ENCODE results near the gene CLEC9A.

The CLEC9A gene

DNA sequence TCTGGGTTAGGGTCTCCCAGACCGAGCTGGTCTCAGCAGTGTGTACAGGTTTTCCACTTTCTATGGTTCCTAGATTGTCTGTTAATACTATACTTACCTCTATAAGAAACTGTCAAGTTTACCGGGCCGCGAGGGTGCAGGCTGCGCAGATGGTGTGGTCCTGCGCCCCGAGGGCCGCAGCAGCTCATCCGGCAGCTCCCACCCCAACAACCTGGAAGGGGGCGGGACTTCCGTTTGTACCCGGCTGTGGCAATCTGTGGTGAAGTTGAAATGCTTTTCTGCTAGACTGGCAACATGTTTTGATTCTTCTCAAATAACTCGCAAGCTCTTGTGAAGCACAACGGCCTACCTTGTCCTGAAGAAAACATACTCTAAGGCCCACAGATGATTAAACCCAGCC, at the start of gene CLEC9A:
Gene CLEC9A, plus strand, starts transcription at position 237 of the 400 bp plus-strand sequence. CDS start 22,006 bp downstream, outside the sequence.
- TF ChIP-seq GATA3 (IDR thresholded peaks at IDR 0.05; ENCODE audit: low read depth, low read length) (no peak), GATA2 (IDR thresholded peaks at IDR 0.05; ENCODE audit: low read depth, low read length) (no peak)

GRCh38 chr12:9991876-9992275, 38.6 kb upstream of the CLEC9A start:
- no peak for TF ChIP-seq GATA2 (IDR thresholded peaks at IDR 0.05; ENCODE audit: low read depth, low read length)
- no peak for TF ChIP-seq GATA3 (IDR thresholded peaks at IDR 0.05; ENCODE audit: low read depth, low read length)

DNA sequence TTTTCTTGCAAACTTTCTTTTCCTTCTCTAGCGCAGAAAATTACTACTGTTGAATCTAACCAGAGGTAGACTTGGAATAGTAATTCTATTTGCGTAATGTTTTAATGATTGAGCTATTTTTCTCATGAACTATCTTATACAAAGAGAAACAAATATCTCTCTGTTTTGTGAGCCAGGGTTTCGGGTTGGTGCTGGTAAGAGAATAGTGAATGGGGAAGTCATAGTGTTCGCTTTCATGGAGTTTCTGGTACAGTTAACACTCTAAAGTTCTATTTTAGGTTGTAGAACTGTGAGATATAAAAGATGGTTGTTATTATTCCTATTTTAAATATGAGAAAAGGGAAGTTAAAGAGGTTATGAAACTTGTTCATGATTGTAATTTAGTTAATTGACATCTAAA, 38.2 kb upstream of the CLEC9A start:
- TF ChIP-seq GATA3 (IDR thresholded peaks at IDR 0.05; ENCODE audit: low read depth, low read length), result no peak
- TF ChIP-seq GATA2 (IDR thresholded peaks at IDR 0.05; ENCODE audit: low read depth, low read length), result no peak

DNA sequence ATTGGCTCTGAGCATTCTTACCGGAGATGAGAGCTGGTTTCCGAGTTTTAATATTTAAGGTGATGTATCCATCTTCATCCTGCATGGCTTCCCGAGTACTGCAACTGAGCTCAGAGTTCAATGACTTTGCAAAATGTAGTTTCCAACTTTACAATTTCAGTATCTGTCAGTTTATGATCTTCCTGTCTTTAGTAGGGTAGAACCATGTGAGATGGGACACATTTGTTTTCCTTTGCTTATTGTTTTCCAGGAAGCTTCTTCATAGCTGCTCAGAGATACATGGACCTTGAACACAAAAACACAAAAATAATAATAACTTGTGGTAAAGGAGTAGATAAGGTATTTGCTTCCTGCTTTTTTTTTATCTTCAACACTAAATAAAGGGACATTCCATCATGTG, 31.5 kb upstream of the CLEC9A start, which contains the start of gene CLEC1B:
Gene CLEC1B, minus strand, starts transcription at position 106 of the 400 bp plus-strand sequence. Its CDS starts 21 bp downstream, at position 85.
- TF ChIP-seq GATA2 (IDR thresholded peaks at IDR 0.05; ENCODE audit: low read depth, low read length), result no peak
- TF ChIP-seq GATA3 (IDR thresholded peaks at IDR 0.05; ENCODE audit: low read depth, low read length), result no peak

DNA sequence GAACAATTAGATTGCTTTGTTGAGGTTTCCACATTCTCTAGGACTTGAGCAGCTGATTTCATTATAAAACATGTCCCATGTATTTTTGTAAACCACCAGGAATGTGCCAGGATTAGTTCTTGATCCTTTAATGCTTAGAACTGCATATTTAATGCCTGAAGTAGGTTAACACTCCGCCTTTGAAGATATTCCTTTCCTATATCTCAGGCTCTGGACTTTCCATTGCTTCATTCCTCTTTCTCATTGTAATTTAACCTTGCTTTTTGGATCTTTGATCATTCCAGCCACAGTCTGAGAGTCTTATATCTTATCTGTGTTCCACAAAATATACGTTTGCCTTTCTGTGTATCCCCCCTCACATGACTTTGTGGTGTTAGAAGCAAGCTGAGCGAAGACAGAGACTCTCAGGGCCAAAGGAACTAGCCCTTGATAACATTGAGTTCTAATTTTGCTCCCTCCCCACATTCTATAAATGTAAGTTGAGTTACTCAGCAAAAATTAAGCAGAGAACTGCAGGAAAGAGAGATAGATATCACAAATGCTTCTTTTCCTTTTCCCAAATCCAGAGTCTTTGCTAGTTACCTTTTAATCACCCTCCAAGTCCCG, 29.2 kb upstream of the CLEC9A start:
- TF ChIP-seq GATA3 (IDR thresholded peaks at IDR 0.05; ENCODE audit: low read depth, low read length), result no peak
- no peak for TF ChIP-seq GATA2 (IDR thresholded peaks at IDR 0.05; ENCODE audit: low read depth, low read length)

DNA sequence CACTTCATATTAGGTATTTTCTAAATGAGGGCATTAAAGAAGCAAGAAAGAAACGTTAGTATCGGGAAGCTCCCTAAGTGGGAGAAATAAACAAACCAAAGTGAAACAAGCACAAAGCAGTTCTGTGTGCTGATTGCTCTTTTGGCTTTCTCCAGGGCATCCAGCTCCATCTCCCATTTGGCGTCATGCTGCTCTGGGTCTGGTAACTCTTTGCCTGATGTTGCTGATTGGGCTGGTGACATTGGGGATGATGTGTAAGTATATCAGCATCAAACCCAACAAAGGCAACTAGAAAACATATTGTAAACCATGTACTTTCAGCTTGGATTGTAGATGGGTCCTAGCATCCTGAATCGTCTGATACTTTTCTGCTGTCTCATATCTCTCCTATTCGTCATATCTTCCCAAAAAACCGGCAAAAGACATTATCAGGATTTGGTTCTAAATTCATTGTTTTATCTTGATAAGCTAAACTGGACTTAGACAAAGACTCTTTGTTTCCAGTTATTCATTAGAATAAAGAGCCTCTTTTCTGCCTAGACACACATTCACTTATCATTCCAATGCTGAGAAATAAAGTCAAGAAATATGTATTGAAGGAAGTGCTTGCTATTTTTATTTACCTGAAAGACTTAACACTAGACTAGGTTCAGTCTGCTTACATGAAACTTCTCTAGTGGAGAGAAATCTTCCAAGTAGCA, 17.7 kb upstream of the CLEC9A start:
- no peak for TF ChIP-seq GATA2 (IDR thresholded peaks at IDR 0.05; ENCODE audit: low read depth, low read length)
- TF ChIP-seq GATA3 (IDR thresholded peaks at IDR 0.05; ENCODE audit: low read depth, low read length), result no peak

DNA sequence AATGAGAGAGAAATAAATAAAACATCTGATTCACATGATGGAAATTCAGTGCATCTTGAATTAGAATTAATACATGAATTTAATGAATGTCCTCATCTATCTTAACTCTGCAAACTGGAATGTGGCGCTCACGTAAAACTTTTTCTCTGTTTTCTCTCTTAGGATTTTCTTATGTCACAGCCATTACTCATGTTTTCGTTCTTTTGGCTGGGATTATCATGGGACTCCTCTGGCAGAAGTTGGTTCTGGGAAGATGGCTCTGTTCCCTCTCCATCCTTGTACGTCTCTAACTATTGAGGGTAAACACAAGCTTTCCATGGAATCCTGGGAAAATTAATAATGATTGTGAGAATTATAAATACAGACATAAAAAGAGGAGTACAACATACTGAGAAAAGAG, 15.0 kb upstream of the CLEC9A start:
- no peak for TF ChIP-seq GATA3 (IDR thresholded peaks at IDR 0.05; ENCODE audit: low read depth, low read length)
- no peak for TF ChIP-seq GATA2 (IDR thresholded peaks at IDR 0.05; ENCODE audit: low read depth, low read length)

GRCh38 chr12:10016881-10017280, 13.6 kb upstream of the CLEC9A start:
- TF ChIP-seq GATA3 (IDR thresholded peaks at IDR 0.05; ENCODE audit: low read depth, low read length), result no peak
- no peak for TF ChIP-seq GATA2 (IDR thresholded peaks at IDR 0.05; ENCODE audit: low read depth, low read length)

GRCh38 chr12:10018386-10018785, 12.1 kb upstream of the CLEC9A start:
- TF ChIP-seq GATA3 (IDR thresholded peaks at IDR 0.05; ENCODE audit: low read depth, low read length) (no peak), GATA2 (IDR thresholded peaks at IDR 0.05; ENCODE audit: low read depth, low read length) (no peak)

DNA sequence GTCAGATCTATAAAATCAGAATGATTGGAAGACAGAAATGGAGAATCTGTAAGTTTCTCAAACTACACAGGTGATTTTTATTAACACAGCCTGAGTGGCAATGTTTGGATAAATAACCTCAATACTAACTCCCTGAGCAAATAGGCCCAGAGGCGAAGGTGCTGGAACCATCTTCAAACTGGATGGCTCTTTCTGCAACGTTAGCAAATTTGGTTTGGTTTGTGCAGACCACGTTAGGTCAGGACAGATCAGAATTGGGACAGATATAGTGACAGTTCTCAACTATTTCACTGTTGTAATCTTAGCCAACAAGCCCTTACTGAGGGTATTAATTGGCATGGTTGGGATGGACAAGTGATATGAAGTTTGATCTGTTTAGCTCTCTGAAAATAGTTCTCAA, 9.1 kb upstream of the CLEC9A start:
- no peak for TF ChIP-seq GATA2 (IDR thresholded peaks at IDR 0.05; ENCODE audit: low read depth, low read length)
- TF ChIP-seq GATA3 (IDR thresholded peaks at IDR 0.05; ENCODE audit: low read depth, low read length), result no peak

DNA sequence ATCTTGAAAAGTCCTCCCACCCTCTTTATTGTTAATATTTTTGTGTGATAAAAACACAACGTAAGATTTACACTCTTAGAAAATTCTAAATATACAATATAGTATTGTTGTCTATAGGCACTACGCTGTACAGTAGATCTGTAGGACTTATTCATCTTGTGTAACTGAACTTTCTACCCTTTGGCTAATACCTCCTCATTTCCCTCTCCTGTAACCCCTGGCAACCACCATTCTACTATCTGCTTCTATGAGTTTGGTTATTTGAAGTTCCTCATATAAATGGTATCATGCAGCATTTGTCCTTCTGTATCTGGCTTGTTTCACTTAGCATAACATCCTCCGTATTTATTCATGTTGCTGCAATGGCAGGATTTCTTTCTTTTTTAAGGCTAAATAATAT, 5.2 kb upstream of the CLEC9A start:
- no peak for TF ChIP-seq GATA3 (IDR thresholded peaks at IDR 0.05; ENCODE audit: low read depth, low read length)
- no peak for TF ChIP-seq GATA2 (IDR thresholded peaks at IDR 0.05; ENCODE audit: low read depth, low read length)

GRCh38 chr12:10027311-10027710, 3.2 kb upstream of the CLEC9A start:
- TF ChIP-seq GATA3 (IDR thresholded peaks at IDR 0.05; ENCODE audit: low read depth, low read length) (no peak), GATA2 (IDR thresholded peaks at IDR 0.05; ENCODE audit: low read depth, low read length) (no peak)

GRCh38 chr12:10027721-10028120, 2.8 kb upstream of the CLEC9A start:
- TF ChIP-seq GATA3 (IDR thresholded peaks at IDR 0.05; ENCODE audit: low read depth, low read length), result no peak
- no peak for TF ChIP-seq GATA2 (IDR thresholded peaks at IDR 0.05; ENCODE audit: low read depth, low read length)

- TF ChIP-seq GATA3 (IDR thresholded peaks at IDR 0.05; ENCODE audit: low read depth, low read length) (no peak), GATA2 (IDR thresholded peaks at IDR 0.05; ENCODE audit: low read depth, low read length) (no peak)
These were observed 839 bp downstream of the CLEC9A start for GRCh38 chr12:10031321-10031720.

DNA sequence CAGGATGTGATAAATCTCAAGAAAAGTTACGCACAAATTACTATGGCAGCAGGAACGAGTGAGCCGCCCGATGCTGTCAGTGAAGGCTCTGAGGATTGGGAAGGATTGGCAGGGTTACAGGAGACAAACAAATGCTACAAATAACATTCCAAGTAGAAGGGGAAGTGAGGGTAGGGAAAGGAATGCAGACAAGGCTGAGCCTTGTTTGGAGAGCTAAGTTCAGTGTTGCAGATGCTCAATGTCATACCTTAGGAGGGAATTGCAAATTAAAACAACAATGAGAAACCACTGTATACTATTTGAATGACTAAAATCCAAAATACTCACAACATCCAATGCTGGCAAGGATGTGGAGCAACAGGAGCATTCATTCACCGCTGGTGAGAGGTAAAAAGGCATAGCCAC, 1.3 kb downstream of the CLEC9A start:
- no peak for TF ChIP-seq GATA2 (IDR thresholded peaks at IDR 0.05; ENCODE audit: low read depth, low read length)
- TF ChIP-seq GATA3 (IDR thresholded peaks at IDR 0.05; ENCODE audit: low read depth, low read length), result no peak
